ENCODE results near the gene DDN. TPM values are rescaled to one million over a fixed set of nuclear protein-coding genes. Genes with fewer than 3 reads are reported as not detected.

Gene DDN
- total RNA-seq, 1 donor from 2014 or later, result 0.26 TPM

DNA sequence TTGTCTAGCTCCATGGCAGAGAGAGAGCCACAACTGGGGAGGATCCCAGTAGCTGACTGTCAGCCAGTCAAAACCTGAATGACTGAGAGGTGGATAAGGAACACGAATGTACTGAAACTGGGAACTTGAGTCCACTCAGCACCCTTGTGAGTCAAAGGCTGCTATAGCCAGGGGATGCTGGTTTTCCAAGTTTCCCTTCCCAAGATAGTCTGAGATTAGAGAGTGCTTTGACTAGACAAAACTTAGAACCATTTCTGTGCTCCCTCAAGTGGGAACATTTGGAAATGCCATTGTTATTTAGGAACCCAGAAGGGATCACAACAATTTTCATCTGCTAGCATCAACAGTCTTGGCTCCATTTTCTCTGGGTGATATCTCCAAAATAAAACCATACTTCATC lies 15.4 kb upstream of the DDN start:
- no peak overlapping the region for H3K4me3 ChIP-seq (ENCODE audit: low read depth, low read length)
- H3K36me3 ChIP-seq (ENCODE audit: control insufficient read depth, insufficient read depth, low read length), result peaks cover 6% of the 10 kb centered on the region
- H3K27me3 ChIP-seq (ENCODE audit: control insufficient read depth, insufficient read depth, low read length), result no peaks in the 10 kb centered on the region
- DNase-seq (ENCODE audit: low read depth) (peak; percentile 23), FAIRE-seq (no peak)
- TF ChIP-seq, protein P1, sequence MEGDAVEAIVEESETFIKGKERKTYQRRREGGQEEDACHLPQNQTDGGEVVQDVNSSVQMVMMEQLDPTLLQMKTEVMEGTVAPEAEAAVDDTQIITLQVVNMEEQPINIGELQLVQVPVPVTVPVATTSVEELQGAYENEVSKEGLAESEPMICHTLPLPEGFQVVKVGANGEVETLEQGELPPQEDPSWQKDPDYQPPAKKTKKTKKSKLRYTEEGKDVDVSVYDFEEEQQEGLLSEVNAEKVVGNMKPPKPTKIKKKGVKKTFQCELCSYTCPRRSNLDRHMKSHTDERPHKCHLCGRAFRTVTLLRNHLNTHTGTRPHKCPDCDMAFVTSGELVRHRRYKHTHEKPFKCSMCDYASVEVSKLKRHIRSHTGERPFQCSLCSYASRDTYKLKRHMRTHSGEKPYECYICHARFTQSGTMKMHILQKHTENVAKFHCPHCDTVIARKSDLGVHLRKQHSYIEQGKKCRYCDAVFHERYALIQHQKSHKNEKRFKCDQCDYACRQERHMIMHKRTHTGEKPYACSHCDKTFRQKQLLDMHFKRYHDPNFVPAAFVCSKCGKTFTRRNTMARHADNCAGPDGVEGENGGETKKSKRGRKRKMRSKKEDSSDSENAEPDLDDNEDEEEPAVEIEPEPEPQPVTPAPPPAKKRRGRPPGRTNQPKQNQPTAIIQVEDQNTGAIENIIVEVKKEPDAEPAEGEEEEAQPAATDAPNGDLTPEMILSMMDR (IDR thresholded peaks at IDR 0.05; ENCODE audit: insufficient read depth, low read length, severe bottlenecking), result peak; percentile 9

DNA sequence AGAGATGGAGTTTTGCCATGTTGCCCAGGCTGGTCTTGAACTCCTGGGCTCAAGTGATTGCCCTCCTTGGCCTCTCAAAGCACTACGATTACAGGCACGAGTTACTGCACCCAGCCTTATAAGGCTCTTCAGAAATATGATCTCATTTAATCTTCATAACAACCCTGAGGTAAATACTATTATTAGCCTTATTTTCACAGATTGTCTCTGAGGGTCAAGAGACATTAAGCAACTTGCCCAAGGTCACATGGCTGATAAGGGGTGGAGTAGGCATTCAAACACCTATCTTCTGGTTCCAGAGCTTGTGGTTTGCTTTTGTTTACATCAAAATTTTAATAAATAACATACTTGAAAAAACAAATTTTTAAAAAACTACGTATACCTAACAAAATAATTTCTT lies 14.3 kb upstream of the DDN start:
- Histone ChIP-seq H3K27me3 (ENCODE audit: control insufficient read depth, insufficient read depth, low read length) (no peaks in the 10 kb centered on the region), H3K4me3 (ENCODE audit: low read depth, low read length) (no peak overlapping the region), H3K36me3 (ENCODE audit: control insufficient read depth, insufficient read depth, low read length) (peaks cover 6% of the 10 kb centered on the region)
- TF ChIP-seq, protein P1 (IDR thresholded peaks at IDR 0.05; ENCODE audit: insufficient read depth, low read length, severe bottlenecking), result no peak
- no peak for FAIRE-seq
- DNase-seq (ENCODE audit: low read depth), result no peak

DNA sequence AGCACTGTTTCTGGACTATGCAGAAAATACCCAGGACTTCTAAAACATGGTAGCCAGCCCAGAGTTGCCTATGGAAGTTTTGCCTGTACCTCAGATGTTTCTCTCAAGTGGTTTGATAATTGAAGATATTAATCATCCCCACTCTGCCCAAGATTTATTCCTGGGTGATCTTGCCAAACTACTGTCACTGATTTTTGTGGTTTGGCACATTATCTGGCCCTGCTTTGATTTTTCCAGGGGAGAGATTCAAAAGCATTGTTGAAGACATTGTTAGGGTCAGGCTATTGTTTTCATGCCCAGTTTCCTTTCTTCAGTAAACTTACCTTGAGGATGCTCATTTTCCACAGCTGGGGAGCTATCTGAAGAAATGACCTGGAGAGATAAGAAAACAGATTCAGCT lies 13.6 kb upstream of the DDN start:
- Histone ChIP-seq H3K4me3 (ENCODE audit: low read depth, low read length) (no peak overlapping the region), H3K36me3 (ENCODE audit: control insufficient read depth, insufficient read depth, low read length) (peaks cover 6% of the 10 kb centered on the region), H3K27me3 (ENCODE audit: control insufficient read depth, insufficient read depth, low read length) (no peaks in the 10 kb centered on the region)
- no peak for DNase-seq (ENCODE audit: low read depth)
- TF ChIP-seq, protein P1 (IDR thresholded peaks at IDR 0.05; ENCODE audit: insufficient read depth, low read length, severe bottlenecking), result no peak
- no peak for FAIRE-seq

GRCh38 chr12:49010092-49010668 lies 11.0 kb upstream of the DDN start:
- Histone ChIP-seq H3K4me3 (ENCODE audit: low read depth, low read length) (no peak overlapping the region), H3K27me3 (ENCODE audit: control insufficient read depth, insufficient read depth, low read length) (no peaks in the 10 kb centered on the region), H3K36me3 (ENCODE audit: control insufficient read depth, insufficient read depth, low read length) (peaks cover 7% of the 10 kb centered on the region)
- DNase-seq (ENCODE audit: low read depth) (no peak), FAIRE-seq (no peak)
- TF ChIP-seq, protein P1 (IDR thresholded peaks at IDR 0.05; ENCODE audit: insufficient read depth, low read length, severe bottlenecking), result no peak

DNA sequence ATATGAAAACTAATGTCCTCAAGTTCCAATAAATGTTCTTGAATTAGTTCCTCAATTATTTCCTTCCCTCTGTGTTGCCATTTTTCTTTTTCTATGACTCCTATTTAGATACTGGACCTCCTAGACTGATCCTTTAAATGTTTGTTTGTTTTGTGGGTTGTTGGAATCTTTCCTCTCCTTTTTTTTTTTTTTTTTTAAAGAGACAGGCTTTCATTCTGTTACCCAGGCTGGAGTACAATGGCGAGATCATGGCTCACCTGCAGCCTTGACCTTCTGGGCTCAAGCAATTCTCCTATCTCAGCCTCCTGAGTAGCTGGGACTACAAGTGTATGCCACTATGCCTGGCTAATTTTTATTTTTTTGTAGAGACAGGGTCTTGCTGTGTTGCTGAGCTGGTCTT lies 9.8 kb upstream of the DDN start:
- Histone ChIP-seq H3K4me3 (ENCODE audit: low read depth, low read length) (no peak overlapping the region), H3K27me3 (ENCODE audit: control insufficient read depth, insufficient read depth, low read length) (no peaks in the 10 kb centered on the region), H3K36me3 (ENCODE audit: control insufficient read depth, insufficient read depth, low read length) (peaks cover 8% of the 10 kb centered on the region)
- no peak for FAIRE-seq
- DNase-seq (ENCODE audit: low read depth), result no peak
- TF ChIP-seq, protein P1 (IDR thresholded peaks at IDR 0.05; ENCODE audit: insufficient read depth, low read length, severe bottlenecking), result no peak

- Histone ChIP-seq H3K4me3 (ENCODE audit: low read depth, low read length) (no peak overlapping the region), H3K36me3 (ENCODE audit: control insufficient read depth, insufficient read depth, low read length) (peaks cover 9% of the 10 kb centered on the region), H3K27me3 (ENCODE audit: control insufficient read depth, insufficient read depth, low read length) (peaks cover 3% of the 10 kb centered on the region)
- DNase-seq (ENCODE audit: low read depth) (no peak), FAIRE-seq (no peak)
- TF ChIP-seq, protein P1 (IDR thresholded peaks at IDR 0.05; ENCODE audit: insufficient read depth, low read length, severe bottlenecking), result no peak
Measured at GRCh38 chr12:49000346-49000745, 1.2 kb upstream of the DDN start.
